WERI-Rb-1 (cell line): ENCODE results near the gene VASH1.
A peak's percentile ranks its signal among the peaks of the same experiment; 100 is the strongest.

Experiments used
- DNase-seq: peaks from one replicate; pipeline ENCODE4 v3.0.0-alpha.2; 2020
- H3K27ac ChIP-seq: fragments of 250-450 bp; sonication (Bioruptor Pico); 2 replicates; pipeline ENCODE4 v1.5.1; 2020; ENCODE audit warnings: mild to moderate bottlenecking, moderate library complexity
- H3K27me3 ChIP-seq: fragments of 250-450 bp; sonication (Bioruptor Pico); 2 replicates; pipeline ENCODE4 v1.5.1; 2021; ENCODE audit warnings: mild to moderate bottlenecking, low read depth, moderate library complexity; ENCODE audit not compliant: insufficient read depth, severe bottlenecking
- H3K36me3 ChIP-seq: fragments of 250-450 bp; sonication (Bioruptor Pico); 2 replicates; pipeline ENCODE4 v1.5.1; 2020; ENCODE audit warnings: mild to moderate bottlenecking, moderate library complexity
- H3K4me3 ChIP-seq: 2 replicates; pipeline ENCODE4 v1.5.1; 2011; ENCODE audit warnings: low read depth, mild to moderate bottlenecking, control low read depth, low read length
- H3K9me3 ChIP-seq: fragments of 250-450 bp; sonication (Bioruptor Pico); 2 replicates; pipeline ENCODE4 v1.5.1; 2021; ENCODE audit warnings: mild to moderate bottlenecking, moderate library complexity; ENCODE audit not compliant: severe bottlenecking
- TF ChIP-seq, protein P1 (sequence below): IDR thresholded peaks from 2 replicates; pipeline ENCODE4 v1.5.1; 2011; ENCODE audit warnings: low read depth, mild to moderate bottlenecking, control low read depth, inconsistent platforms, low read length

VASH1 gene

DNA sequence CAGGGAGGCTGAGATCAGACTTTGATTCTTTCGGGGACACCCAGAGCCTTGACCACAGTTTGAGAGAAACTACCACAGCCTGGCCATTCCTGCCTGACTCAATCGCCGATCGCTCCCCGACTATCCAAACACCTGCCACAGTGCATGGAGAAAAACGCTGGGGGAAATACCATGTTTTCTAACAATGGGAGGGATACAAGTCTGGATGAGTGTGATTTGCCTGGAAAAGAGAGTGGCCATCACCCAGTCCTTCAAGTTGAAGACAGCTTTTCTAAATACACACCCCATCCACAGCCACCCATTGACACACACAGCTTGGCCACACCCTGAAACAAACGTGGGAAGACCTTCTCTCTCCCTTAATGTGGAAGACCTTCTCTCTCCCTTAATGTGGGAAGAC is 6.7 kb upstream of the VASH1 start:
- Histone ChIP-seq H3K4me3 (no peak overlapping the region), H3K27ac (no peak overlapping the region), H3K36me3 (no peaks in the 10 kb centered on the region), H3K27me3 (no peaks in the 10 kb centered on the region), H3K9me3 (no peaks in the 10 kb centered on the region)
- TF ChIP-seq, protein P1, sequence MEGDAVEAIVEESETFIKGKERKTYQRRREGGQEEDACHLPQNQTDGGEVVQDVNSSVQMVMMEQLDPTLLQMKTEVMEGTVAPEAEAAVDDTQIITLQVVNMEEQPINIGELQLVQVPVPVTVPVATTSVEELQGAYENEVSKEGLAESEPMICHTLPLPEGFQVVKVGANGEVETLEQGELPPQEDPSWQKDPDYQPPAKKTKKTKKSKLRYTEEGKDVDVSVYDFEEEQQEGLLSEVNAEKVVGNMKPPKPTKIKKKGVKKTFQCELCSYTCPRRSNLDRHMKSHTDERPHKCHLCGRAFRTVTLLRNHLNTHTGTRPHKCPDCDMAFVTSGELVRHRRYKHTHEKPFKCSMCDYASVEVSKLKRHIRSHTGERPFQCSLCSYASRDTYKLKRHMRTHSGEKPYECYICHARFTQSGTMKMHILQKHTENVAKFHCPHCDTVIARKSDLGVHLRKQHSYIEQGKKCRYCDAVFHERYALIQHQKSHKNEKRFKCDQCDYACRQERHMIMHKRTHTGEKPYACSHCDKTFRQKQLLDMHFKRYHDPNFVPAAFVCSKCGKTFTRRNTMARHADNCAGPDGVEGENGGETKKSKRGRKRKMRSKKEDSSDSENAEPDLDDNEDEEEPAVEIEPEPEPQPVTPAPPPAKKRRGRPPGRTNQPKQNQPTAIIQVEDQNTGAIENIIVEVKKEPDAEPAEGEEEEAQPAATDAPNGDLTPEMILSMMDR = no peak
- no peak for DNase-seq

DNA sequence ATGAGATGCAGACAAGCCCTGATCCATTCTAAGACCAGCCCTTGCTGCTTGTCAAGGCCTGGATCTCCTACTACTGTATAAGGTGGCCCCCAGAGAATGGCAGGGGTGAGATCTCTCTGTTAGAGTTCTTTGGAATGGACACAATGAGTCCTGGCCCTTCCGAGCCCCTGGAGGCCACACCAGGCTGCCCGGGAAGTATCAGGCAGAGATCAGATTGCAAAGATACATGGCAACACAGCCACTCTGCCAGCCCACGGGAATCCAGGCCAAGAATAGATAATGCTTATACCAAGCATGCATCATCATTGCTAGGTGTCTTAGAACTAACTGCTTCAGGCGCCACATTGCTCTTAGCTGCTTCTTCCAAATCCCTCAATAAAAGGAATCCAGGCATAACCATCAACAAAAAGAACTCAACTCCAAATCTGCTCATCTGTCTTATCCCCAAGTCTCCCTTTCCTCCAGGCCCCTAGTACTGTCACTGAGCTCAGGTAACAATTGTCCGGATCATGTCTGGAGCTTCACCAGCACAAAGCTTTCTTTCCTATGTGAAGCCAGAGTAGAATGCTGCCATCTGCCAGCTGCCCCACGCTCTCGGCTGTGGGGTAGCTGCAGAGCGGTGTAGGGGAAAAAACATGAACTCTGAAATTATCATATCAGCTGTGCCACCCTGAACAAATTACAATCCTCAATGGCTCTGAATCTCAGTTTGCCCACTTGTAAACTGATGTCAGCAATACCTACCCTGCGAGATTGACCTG is 5.5 kb upstream of the VASH1 start:
- Histone ChIP-seq H3K27me3 (no peaks in the 10 kb centered on the region), H3K9me3 (no peaks in the 10 kb centered on the region), H3K4me3 (no peak overlapping the region), H3K36me3 (no peaks in the 10 kb centered on the region), H3K27ac (no peak overlapping the region; the same call in 1 of the 2 replicates)
- no peak for DNase-seq
- TF ChIP-seq, protein P1 = no peak

DNA sequence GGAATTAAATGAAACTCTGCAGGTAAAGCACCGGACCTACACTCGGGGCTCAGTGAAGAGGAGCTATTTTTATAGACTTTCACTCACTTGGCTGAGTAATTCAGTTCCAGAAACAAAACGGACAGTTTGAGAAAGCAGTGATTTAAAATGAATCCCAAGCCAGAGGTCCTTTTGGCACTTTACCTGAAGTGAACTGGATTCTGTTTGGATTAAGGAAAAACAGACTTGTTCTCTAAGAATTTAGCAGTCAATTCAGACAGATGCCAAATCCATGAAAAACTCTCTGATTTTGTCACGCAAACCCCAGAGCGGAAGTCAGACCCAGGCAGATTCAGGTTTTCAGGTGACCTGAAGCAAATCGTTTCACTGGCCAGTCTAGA is 4.9 kb upstream of the VASH1 start:
- Histone ChIP-seq H3K4me3 (no peak overlapping the region), H3K27ac (no peak overlapping the region), H3K36me3 (no peaks in the 10 kb centered on the region), H3K9me3 (no peaks in the 10 kb centered on the region), H3K27me3 (no peaks in the 10 kb centered on the region)
- TF ChIP-seq, protein P1 = no peak
- DNase-seq = no peak

DNA sequence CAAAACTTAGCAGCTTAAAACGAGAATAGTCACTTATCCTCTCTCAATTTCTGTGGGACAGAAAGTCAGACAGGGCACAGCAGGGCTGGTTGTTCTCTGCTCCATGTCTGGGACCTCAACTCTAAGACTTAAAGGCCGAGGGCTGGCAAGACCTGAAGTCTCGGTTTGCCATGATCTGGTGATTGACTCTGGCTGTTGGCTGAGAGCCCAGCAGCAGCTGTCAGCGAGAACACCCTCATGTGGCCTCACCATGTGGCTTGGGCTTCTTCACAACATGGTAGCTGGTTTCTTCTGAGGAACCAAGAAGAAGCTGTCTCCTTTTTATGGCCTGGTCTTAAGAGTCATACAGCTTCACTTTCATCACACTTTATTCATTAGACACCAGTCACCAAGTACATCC is 1.7 kb upstream of the VASH1 start:
- TF ChIP-seq, protein P1 = no peak
- peaks cover 12% of the 10 kb centered on the region for H3K27me3 ChIP-seq
- H3K4me3 ChIP-seq = no peak overlapping the region
- H3K9me3 ChIP-seq = no peaks in the 10 kb centered on the region
- H3K27ac ChIP-seq = no peak overlapping the region
- no peaks in the 10 kb centered on the region for H3K36me3 ChIP-seq
- no peak for DNase-seq

DNA sequence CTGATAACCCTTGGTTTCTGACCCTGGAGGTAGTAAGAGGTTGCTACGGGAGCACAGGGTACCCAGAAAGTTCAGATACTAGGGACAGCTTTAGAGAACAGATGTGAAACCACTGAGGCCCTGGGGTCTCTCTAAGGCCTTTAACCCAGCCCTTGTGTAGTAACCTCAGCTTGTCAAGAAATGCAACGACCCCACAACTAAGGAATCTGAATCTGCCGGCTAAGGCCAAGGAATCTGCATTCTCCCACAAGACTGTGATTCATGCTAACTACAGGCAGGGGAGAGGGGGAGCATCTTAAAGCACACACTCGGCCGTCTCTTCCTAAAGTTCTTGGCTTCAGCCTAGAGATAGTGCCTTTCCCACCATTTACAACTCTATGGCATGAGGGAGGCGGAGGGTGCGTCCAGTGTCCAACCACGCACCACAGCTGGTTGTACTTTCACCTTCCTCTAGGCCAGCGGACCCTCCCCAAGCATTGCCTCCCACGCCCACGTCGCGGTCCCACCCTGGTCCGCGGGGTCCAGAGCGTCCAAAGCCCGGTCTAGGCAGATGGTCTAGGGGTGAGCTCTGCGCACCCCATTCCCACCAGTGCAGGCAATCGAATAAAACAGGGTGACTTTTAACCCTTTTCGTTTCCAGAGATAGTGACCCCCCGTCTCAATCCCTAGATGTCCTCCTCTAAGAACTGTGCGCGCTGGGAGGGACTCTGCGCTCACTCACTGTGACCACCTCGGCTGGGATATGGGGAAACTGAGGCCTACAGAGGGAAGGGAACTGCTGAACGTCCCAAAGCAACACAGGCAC is 735 bp upstream of the VASH1 start:
- Histone ChIP-seq H3K9me3 (no peaks in the 10 kb centered on the region), H3K36me3 (no peaks in the 10 kb centered on the region), H3K4me3 (peak overlapping the region; percentile 62), H3K27me3 (peaks cover 12% of the 10 kb centered on the region), H3K27ac (no peak overlapping the region)
- TF ChIP-seq, protein P1 = no peak
- DNase-seq = no peak
